ENCODE data around the gene UBE2N.
"Not testable (repeated sequence)": the region's sequence is repeated elsewhere in the genome, so short reads cannot be mapped to it uniquely, and the experiment has no call there.

The UBE2N gene

GRCh38 chr12:93443576-93443975 lies 1.8 kb upstream of the UBE2N start:
- no peak overlapping the region for H3K4me3 ChIP-seq (ENCODE audit: low read length)
- no peak for DNase-seq (ENCODE audit: low read depth)
- no peak for TF ChIP-seq CTCF (conservative IDR thresholded peaks at IDR 0.05; ENCODE audit: low read length)

- TF ChIP-seq CTCF (conservative IDR thresholded peaks at IDR 0.05; ENCODE audit: low read length), result no peak
- peak overlapping the region; percentile 83 for H3K4me3 ChIP-seq (ENCODE audit: low read length)
- DNase-seq (ENCODE audit: low read depth), result no peak
Observed at GRCh38 chr12:93442411-93443340, 929 bp upstream of the UBE2N start.

- TF ChIP-seq CTCF (conservative IDR thresholded peaks at IDR 0.05; ENCODE audit: low read length), result no peak
- peak overlapping the region; percentile 83 for H3K4me3 ChIP-seq (ENCODE audit: low read length)
- no peak for DNase-seq (ENCODE audit: low read depth)
Observed at GRCh38 chr12:93441081-93441616, 598 bp downstream of the UBE2N start.

- DNase-seq (ENCODE audit: low read depth), result peak; percentile 23
- no peak for TF ChIP-seq CTCF (conservative IDR thresholded peaks at IDR 0.05; ENCODE audit: low read length)
- H3K4me3 ChIP-seq (ENCODE audit: low read length), result peak overlapping the region; percentile 83
Observed at GRCh38 chr12:93440043-93440835, 1.5 kb downstream of the UBE2N start.

GRCh38 chr12:93438266-93439050 lies 3.3 kb downstream of the UBE2N start:
- DNase-seq (ENCODE audit: low read depth), result no peak
- TF ChIP-seq CTCF (conservative IDR thresholded peaks at IDR 0.05; ENCODE audit: low read length), result no peak
- no peak overlapping the region for H3K4me3 ChIP-seq (ENCODE audit: low read length)

GRCh38 chr12:93434256-93434865 lies 7.4 kb downstream of the UBE2N start:
- DNase-seq (ENCODE audit: low read depth), result no peak
- TF ChIP-seq CTCF (conservative IDR thresholded peaks at IDR 0.05; ENCODE audit: low read length), result no peak
- no peak overlapping the region for H3K4me3 ChIP-seq (ENCODE audit: low read length)

- not testable (repeated sequence) for DNase-seq (ENCODE audit: low read depth); H3K4me3 ChIP-seq (ENCODE audit: low read length)
Observed at GRCh38 chr12:93432031-93432430, 9.7 kb downstream of the UBE2N start.
